ENCODE measurements around the gene GRM1. TPM values are rescaled to one million over a fixed set of nuclear protein-coding genes. Genes with fewer than 3 reads are reported as not detected.

Gene GRM1
- total and polyA plus RNA-seq, 9 of the 15 experiments (the other 6 are each of a cell fraction or from before 2014, with no cell fraction given): not detected

DNA sequence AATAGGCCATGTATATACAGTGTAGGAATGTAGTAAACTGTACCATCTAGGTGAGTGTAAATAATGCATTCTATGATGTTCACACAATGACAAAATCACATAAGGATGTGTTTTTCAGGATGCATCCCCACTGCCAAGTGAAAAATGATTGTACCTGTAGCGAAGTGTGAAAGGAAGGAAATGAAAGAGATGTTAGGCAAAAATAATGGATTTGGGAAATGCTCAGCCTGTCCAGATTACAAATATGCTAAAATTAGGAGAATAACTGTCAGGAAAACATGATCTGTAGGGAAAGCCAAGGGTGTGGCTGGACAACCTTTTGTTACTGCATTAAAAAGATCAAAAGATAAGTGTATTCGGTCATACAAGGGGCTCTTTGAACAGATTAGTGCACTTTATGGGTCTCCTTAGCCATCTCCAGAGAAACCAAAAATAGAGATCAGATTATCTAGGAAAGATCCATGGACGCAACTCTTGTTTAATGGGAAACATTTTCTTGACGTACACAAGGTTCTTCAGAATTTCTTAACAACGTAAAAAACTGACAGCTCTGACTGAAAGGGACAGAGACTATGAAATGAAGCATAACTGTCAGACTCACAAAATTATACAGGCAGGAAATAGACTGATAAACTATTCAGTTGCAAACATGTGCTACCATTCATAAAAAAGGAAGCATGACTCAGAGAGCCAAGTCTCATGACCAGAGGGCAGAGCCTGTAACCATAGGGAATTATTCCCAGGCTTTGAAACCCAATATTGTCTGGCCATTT lies 261.1 kb downstream of the GRM1 start (continued):
- TF ChIP-seq, protein P1, sequence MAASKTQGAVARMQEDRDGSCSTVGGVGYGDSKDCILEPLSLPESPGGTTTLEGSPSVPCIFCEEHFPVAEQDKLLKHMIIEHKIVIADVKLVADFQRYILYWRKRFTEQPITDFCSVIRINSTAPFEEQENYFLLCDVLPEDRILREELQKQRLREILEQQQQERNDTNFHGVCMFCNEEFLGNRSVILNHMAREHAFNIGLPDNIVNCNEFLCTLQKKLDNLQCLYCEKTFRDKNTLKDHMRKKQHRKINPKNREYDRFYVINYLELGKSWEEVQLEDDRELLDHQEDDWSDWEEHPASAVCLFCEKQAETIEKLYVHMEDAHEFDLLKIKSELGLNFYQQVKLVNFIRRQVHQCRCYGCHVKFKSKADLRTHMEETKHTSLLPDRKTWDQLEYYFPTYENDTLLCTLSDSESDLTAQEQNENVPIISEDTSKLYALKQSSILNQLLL (CRISPR knock-in tag; IDR thresholded peaks at IDR 0.05; ENCODE audit: borderline replicate concordance): no peak
- no peak for TF ChIP-seq ZNF354B (CRISPR knock-in tag; IDR thresholded peaks at IDR 0.05)
- peak; percentile 62 for TF ChIP-seq ZNF589 (CRISPR knock-in tag; IDR thresholded peaks at IDR 0.05; ENCODE audit: low read depth)
- no peak for TF ChIP-seq ZNF23 (CRISPR knock-in tag; IDR thresholded peaks at IDR 0.05)
- TF ChIP-seq MXI1 (IDR thresholded peaks at IDR 0.05; ENCODE audit: low read depth, low read length): no peak
- no peak for TF ChIP-seq RREB1 (CRISPR knock-in tag; IDR thresholded peaks at IDR 0.05)
- no peak for TF ChIP-seq MCM2 (IDR thresholded peaks at IDR 0.05; ENCODE audit: low read depth)
- peak; percentile 47; the same call in 1 of the 2 replicates for TF ChIP-seq ZNF584 (CRISPR knock-in tag; IDR thresholded peaks at IDR 0.05; ENCODE audit: low read depth)
- no peak for TF ChIP-seq PHTF2 (CRISPR knock-in tag; IDR thresholded peaks at IDR 0.05)
- no peak for TF ChIP-seq MTA1 (IDR thresholded peaks at IDR 0.05; ENCODE audit: borderline replicate concordance)
- TF ChIP-seq SAP30 (IDR thresholded peaks at IDR 0.05; ENCODE audit: borderline replicate concordance, insufficient read depth, low read depth, low read length, poor library complexity, severe bottlenecking): no peak
- TF ChIP-seq TFE3 (CRISPR knock-in tag; IDR thresholded peaks at IDR 0.05): peak; percentile 29; the same call in 1 of the 2 replicates
- TF ChIP-seq ZNF316 (IDR thresholded peaks at IDR 0.05): no peak
- TF ChIP-seq JUN (IDR thresholded peaks at IDR 0.05; ENCODE audit: borderline replicate concordance, low read depth, low read length): peak; percentile 37; the same call in 1 of the 2 replicates
- no peak for TF ChIP-seq JUN (CRISPR knock-in tag; IDR thresholded peaks at IDR 0.05; ENCODE audit: borderline replicate concordance)
- TF ChIP-seq ZNF436 (CRISPR knock-in tag; IDR thresholded peaks at IDR 0.05): no peak
- no peak for TF ChIP-seq ZNF583 (CRISPR knock-in tag; IDR thresholded peaks at IDR 0.05)
- no peak for TF ChIP-seq MCM3 (IDR thresholded peaks at IDR 0.05)
- TF ChIP-seq EP400 (IDR thresholded peaks at IDR 0.05): no peak
- TF ChIP-seq CHCHD3 (CRISPR knock-in tag; IDR thresholded peaks at IDR 0.05): no peak
